HepG2 (cell line): Measurements from ENCODE around the gene GSPT1. TPM values are rescaled to one million over a fixed set of nuclear protein-coding genes. Genes with fewer than 3 reads are reported as not detected.
A peak's percentile ranks its signal among the peaks of the same experiment; 100 is the strongest.

Experiments used
- HNF4A ChIP-seq: sonication (generic); formaldehyde crosslinking; IDR thresholded peaks from 2 replicates; pipeline ENCODE4 v1.4.0; 2020; ENCODE audit warnings: missing genetic modification reagents
- HOXD1 ChIP-seq: sonication (generic); formaldehyde crosslinking; IDR thresholded peaks from 2 replicates; pipeline ENCODE4 v1.5.0; 2020; ENCODE audit warnings: missing genetic modification reagents
- KMT2A ChIP-seq: sonication (generic); formaldehyde crosslinking; IDR thresholded peaks from 2 replicates; pipeline ENCODE4 v1.4.0; 2020; ENCODE audit warnings: missing genetic modification reagents
- LCORL ChIP-seq, 2 experiments: fragments of 450-650 bp in 1 of 2; sonication (generic) in 1 of 2; formaldehyde crosslinking in 1 of 2; IDR thresholded peaks; 2 replicates each; pipeline versions ENCODE4 v1.5.0 to v1.6.1; 2017 to 2020; ENCODE audit warnings: antibody characterized with exemption in 1 of 2, missing genetic modification reagents in 1 of 2
- MLXIP ChIP-seq: sonication (generic); formaldehyde crosslinking; IDR thresholded peaks from 2 replicates; pipeline ENCODE4 v1.9.0; 2021; ENCODE audit warnings: missing genetic modification reagents, borderline replicate concordance
- NPAS2 ChIP-seq: sonication (generic); formaldehyde crosslinking; IDR thresholded peaks from 2 replicates; pipeline ENCODE4 v1.8.0; 2022; ENCODE audit warnings: mild to moderate bottlenecking, missing genetic modification reagents, borderline replicate concordance
- TGIF2 ChIP-seq: IDR thresholded peaks from 2 replicates; pipeline ENCODE4 v1.6.1; 2016; ENCODE audit warnings: control low read depth, missing compliant biosample characterization
- YEATS4 ChIP-seq: sonication (generic); formaldehyde crosslinking; IDR thresholded peaks from 2 replicates; pipeline ENCODE4 v1.4.0; 2020; ENCODE audit warnings: missing genetic modification reagents, borderline replicate concordance
- ZNF234 ChIP-seq: sonication (generic); formaldehyde crosslinking; conservative IDR thresholded peaks from 2 replicates; pipeline ENCODE4 v1.5.1; 2020; ENCODE audit warnings: mild to moderate bottlenecking, missing genetic modification reagents
- ZNF367 ChIP-seq: sonication (generic); formaldehyde crosslinking; IDR thresholded peaks from 2 replicates; pipeline ENCODE4 v1.4.0; 2020; ENCODE audit warnings: missing genetic modification reagents, borderline replicate concordance
- ZNF792 ChIP-seq: IDR thresholded peaks from 2 replicates; pipeline ENCODE4 v1.6.1; 2016
- ZSCAN25 ChIP-seq: sonication (generic); formaldehyde crosslinking; IDR thresholded peaks from 2 replicates; pipeline ENCODE4 v1.8.0; 2022; ENCODE audit warnings: mild to moderate bottlenecking, missing genetic modification reagents
- ZSCAN29 ChIP-seq: sonication (generic); formaldehyde crosslinking; conservative IDR thresholded peaks from 2 replicates; pipeline ENCODE4 v1.4.0; 2020; ENCODE audit warnings: mild to moderate bottlenecking, missing genetic modification reagents
- polyA plus RNA-seq, 8 experiments: library from polyadenylated mRNA; depleted of rRNA in 3 of 8; stranded (reverse) in 7 of 8; unstranded in 1 of 8; fragments of >200 nt; fragmentation: Illumina TruSeq in 4 of 8; extraction: Trizol in 4 of 8; gene quantifications; 2 replicates each; pipeline versions ENCODE4 v1.2.1 to v1.2.3, GENCODE V29; 2011 to 2016; ENCODE audit warnings: low read depth in 4 of 8, missing spikeins in 1 of 8, mixed read lengths in 1 of 8; ENCODE audit not compliant: insufficient read depth in 1 of 8
- total RNA-seq, 5 experiments: library from RNA; depleted of rRNA; stranded (reverse); fragments of >200 nt; fragmentation: Illumina TruSeq; extraction: Trizol; gene quantifications; 2 replicates each; pipeline ENCODE4 v1.2.3, GENCODE V29; 2016; ENCODE audit warnings: low read depth in 1 of 5
- TF ChIP-seq, protein P1 (sequence below): sonication (generic); formaldehyde crosslinking; IDR thresholded peaks from 2 replicates; pipeline ENCODE4 v1.4.0; 2020; ENCODE audit warnings: missing genetic modification reagents

The GSPT1 gene
- total and polyA plus RNA-seq, 2 of the 13 experiments (the other 11 are each of a cell fraction or from before 2014, with no cell fraction given) = 120 to 316 TPM

DNA sequence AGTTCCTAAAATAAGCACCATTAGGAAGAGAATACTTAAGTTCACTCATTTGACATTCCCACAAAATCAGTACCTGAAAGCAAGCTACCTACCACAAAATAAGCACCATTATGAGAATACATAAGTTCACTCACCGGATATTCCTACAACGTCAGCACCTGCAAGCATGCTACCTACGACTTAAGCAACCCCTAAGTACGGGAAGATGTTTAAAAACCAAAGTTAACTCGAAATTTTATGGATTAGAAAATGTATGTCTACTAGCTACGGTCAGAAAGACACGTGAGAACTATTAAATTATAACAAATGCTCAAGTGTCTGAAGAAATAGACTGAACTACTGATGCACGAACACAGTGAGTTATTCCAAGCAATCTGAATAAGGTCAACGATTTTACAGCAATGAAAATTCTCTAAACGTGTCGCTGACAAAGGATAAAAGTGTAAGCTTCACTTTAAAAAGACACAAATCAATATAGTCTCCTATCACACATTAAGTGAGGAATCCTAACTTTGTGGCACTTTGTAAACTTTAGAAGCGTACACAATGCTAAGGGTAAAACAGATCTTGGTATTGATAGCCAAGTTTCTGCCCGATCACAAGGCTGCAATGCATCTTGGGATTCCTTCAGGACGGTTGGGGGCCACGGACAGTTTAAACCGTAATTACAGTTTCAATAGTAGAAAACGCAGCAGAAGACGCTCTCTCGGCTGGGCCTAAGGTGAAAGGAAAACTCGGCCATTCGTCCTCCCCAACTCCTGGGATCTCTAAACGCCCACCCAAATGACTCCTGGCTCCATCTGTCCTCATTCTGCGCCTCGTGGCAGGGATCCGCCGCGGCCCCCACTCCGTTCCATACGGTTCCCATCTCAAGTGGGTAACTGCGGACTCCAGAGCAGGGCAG, 1.3 kb downstream of the GSPT1 start (continued):
- TF ChIP-seq, protein P1, sequence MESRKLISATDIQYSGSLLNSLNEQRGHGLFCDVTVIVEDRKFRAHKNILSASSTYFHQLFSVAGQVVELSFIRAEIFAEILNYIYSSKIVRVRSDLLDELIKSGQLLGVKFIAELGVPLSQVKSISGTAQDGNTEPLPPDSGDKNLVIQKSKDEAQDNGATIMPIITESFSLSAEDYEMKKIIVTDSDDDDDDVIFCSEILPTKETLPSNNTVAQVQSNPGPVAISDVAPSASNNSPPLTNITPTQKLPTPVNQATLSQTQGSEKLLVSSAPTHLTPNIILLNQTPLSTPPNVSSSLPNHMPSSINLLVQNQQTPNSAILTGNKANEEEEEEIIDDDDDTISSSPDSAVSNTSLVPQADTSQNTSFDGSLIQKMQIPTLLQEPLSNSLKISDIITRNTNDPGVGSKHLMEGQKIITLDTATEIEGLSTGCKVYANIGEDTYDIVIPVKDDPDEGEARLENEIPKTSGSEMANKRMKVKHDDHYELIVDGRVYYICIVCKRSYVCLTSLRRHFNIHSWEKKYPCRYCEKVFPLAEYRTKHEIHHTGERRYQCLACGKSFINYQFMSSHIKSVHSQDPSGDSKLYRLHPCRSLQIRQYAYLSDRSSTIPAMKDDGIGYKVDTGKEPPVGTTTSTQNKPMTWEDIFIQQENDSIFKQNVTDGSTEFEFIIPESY (CRISPR knock-in tag) = no peak
- TF ChIP-seq TGIF2 (CRISPR knock-in tag) = peak; percentile 57; the same call in 1 of the 2 replicates
- no peak for TF ChIP-seq HNF4A (CRISPR knock-in tag)
- TF ChIP-seq ZNF234 (CRISPR knock-in tag) = peak; percentile 64
- 0 out of 2 replicates have a peak, but pooled peaks have one; percentile 5 for TF ChIP-seq ZSCAN29 (CRISPR knock-in tag)
- TF ChIP-seq ZNF792 (CRISPR knock-in tag) = 0 out of 2 replicates have a peak, but pooled peaks have one; percentile 41
- no peak for TF ChIP-seq ZNF367 (CRISPR knock-in tag)
- peak; percentile 78; the same call in 1 of the 2 replicates for TF ChIP-seq ZSCAN25 (CRISPR knock-in tag)
- 0 out of 2 replicates have a peak, but pooled peaks have one; percentile 33 for TF ChIP-seq YEATS4 (CRISPR knock-in tag)
- TF ChIP-seq LCORL (IDR thresholded peaks at IDR 0.05) = no peak
- TF ChIP-seq LCORL (CRISPR knock-in tag; IDR thresholded peaks at IDR 0.05) = no peak
- TF ChIP-seq MLXIP (CRISPR knock-in tag) = no peak
- TF ChIP-seq HOXD1 = 0 out of 2 replicates have a peak, but pooled peaks have one; percentile 26
- no peak for TF ChIP-seq NPAS2
- peak; percentile 78 for TF ChIP-seq KMT2A (CRISPR knock-in tag)
